ENCODE measurements around the gene PDE4A.

- TF ChIP-seq CTCF (IDR thresholded peaks at IDR 0.05) = no peak
- TF ChIP-seq POLR2A (IDR thresholded peaks at IDR 0.05) = no peak
Observed at GRCh38 chr19:10379880-10380312, 40.4 kb upstream of the PDE4A start.

Data from adrenal gland (tissue), 5 donors.